Stimulated activated CD8-positive, alpha-beta memory T cell treated with anti-CD3 and anti-CD28 coated beads, Interleukin-7, amount 100 ng/mL, for 48 hours (primary cell): ENCODE data around the gene CKAP2L.
"Not testable (repeated sequence)": the region's sequence is repeated elsewhere in the genome, so short reads cannot be mapped to it uniquely, and the experiment has no call there.

Experiments used
- DNase-seq, 2 donors: peaks; one replicate each; pipeline ENCODE4 v3.0.0-alpha.2; 2020; ENCODE audit warnings: low read depth in 1 of 2; ENCODE audit errors: extremely low read depth in 1 of 2

The CKAP2L gene

GRCh38 chr2:112728378-112729175 is 35.8 kb downstream of the CKAP2L start:
- no peak for DNase-seq

- no peak for DNase-seq
Observed at GRCh38 chr2:112728029-112728362, 36.4 kb downstream of the CKAP2L start.

DNA sequence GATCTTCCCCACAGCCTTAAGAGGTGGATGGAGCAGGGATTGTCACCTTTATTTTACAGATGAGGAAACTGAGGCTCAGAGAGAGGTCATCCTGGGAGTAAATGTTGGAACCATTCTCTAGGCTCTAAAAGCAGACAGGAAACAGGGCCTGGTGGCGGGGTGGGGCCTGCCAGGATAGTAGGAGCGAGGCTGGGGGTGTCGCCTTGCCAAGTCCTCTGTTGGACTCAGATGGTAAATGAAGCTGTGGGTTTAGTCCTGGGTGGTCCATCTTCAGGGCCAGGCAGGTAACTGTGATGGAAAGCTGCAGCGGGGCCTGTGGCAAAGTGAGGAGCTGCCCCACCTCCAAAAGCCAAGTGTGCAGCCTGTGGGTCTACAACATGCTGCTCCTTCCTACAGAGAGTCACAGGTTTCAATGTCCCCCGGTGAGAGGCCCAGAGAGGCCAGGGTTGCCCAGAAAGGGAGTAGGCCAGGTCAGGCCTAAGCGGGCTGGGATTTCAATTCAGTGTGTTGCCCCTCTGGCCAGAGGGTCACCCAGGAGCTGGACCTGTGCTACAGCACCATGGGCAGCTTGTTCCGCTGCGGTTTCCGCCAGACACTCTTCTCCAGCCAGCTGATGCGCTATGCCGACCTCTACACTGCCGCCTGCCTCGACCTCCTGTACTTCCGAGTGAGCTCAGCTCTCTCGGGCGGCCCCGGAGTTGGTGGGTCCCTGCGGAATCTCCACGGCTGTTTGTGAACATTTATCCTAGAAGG is 37.0 kb downstream of the CKAP2L start:
- no peak for DNase-seq

GRCh38 chr2:112726487-112727190 is 37.8 kb downstream of the CKAP2L start:
- peak; percentile 67 to 73 for DNase-seq

DNA sequence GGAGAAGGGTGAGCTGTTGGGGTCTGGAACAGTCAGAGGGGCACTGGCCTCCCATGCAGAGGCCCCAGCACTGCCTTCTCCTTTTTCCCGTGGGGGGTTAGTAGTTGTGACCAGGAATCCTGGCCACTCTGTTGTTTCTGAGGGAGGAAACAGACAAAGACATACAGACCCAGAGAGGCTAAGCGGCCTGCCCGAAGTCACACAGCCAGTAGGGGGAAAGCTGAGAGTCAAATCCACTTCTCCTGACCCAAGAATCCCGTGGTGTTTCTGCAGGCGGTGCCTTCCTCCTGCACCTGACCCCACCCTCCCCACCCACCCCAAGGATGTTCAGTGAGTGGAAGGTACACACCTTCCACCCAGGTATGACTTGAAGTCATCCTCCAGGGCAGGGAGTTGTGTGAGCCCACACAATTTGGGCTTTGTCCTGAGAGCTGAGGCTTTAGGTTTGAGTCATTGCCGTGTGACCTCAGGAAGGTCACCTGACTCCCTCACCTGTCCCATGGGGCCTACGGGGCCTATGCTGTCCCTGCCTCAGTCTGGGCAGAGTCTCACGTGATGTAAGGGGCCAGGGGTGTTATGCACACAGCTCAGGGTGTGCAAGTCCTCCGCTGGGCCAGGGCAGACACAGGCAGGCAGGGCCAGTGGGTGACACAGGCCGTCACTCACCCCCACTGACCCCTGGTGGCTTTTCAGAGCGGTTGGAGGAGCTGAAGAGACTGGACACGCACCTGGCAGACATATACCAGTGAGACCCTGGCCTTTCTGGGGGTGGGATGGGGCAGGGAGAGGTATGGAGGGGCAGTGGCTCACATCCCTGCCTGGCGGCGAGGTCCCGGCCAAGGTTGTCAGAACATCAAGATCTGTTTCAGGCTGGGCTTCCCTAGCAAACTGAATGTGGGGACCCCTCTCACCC is 38.6 kb downstream of the CKAP2L start:
- DNase-seq, result no peak

GRCh38 chr2:112724591-112725525 is 39.6 kb downstream of the CKAP2L start:
- no peak for DNase-seq

DNA sequence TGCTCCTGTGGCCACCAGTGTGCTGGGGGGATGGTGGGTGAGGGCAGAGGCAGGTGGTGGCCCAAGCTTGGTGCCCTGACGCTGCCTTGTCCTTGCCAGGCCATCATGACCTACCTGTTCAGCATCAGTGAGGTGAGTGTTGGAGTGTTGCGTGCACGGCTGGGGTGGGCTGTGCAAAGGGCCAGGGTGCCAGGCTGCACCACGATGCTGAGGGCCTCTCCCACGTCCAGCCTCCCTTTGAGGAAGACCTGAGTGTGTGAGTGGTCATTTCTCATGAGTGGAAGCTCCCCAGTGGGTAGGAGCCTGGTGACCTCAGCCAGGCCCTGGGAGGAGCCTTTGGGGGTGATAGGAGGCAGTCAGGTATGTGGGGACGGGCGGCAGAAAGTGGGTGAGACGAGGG is 40.4 kb downstream of the CKAP2L start:
- DNase-seq, result no peak

DNA sequence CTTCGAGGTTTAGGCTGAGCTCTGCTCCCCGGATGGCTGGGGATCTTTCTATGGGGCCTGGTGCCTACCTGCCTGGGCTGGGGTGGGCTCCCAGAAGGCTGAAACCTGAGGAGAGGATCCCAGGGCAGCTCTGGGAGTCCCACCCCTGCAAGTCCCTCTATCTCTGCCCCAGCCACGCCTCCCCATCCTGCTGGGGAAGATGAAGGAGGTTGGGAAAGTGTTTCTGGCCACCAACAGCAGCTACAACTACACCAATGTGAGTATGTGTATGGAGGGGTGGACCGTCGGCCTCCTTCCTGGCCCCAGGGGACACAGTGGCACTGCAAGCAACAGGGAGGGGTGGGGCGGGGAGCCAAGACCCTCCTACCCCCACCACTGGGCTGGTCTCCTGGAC is 40.9 kb downstream of the CKAP2L start:
- DNase-seq, result no peak

DNA sequence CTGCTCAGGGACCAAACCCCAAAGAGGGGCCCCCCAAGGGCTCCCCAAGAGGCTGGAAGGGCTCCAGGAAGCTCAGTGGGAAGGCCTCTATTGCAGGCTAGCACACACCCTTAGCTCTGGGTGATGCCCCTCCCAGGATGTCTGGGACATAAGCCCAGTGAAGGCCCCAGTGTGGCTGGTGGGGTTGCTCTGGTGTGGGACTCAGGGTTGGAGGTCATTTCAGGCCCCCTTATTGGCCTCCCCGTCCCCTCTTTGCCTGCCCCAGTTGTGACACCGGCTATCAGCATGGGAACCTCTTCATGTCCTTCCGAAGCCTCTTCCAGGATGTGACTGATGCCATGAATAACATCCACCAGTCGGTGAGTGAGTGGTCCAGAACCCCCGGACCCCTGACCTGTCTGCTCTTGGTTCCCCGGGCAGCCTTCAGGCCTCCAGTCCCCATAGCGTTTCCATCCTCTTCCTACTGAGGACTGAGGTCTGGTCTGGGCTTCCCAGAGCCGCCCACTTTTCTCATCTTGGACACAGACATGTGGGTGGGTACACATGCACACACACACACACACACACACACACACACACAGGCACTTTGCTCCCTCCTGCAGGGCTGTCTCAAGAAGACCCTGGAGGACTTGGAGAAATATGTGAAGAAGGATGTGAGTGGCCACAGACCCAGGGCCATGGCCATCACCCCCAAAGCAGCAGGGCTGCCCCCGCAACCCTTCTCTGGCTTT is 41.4 kb downstream of the CKAP2L start:
- no peak for DNase-seq

DNA sequence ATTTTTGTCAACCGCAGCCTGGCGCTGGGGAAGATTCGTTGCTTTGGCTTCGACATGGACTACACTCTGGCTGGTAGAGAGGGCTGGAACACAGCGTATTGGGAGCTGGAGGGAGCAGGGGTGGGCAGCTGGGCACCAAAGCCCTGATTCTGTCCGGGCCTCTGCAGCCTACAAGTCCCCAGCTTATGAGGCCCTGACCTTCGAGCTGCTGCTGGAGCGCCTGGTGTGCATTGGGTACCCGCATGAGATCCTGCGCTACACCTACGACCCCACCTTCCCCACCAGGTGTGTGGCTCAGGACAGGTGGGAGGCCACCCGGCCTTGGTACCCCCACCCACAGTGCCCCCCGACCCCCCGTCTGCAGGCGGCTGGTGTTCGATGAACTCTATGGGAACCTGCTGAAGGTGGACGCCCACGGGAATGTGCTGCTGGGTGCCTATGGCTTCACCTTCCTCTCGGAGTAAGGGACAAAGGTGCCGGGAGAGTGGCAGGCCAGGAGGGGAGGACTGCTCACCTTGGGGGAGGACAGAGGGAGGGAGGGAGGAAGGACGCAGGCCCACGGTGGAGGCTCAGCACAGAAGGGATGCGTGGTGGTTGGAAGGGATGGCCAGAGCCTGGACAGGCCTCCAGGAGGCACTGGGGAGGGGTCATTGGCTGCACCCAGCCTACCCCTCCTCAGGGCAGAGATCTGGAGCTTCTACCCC is 42.4 kb downstream of the CKAP2L start:
- no peak for DNase-seq

DNA sequence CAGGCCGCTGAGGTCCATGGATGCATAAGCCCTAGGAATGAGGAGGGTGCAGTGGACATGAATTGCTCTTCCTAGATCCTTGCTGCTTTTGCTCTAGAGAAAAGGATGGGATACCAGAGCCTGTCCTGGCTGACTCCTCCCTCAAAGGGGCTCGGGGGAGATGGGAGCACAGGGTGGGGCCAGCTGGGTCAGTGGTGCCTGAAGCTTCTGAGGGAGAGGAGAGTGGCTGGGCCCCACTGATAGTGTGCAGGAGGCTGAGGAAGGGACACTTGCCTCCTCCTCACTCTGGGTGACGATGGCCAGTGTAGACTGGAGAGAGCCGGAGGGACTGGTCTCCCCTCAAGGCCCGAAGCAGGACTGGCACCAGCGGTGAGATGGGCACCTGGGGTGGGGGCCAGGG is 43.6 kb downstream of the CKAP2L start, which contains the start of gene NT5DC4:
Gene NT5DC4, plus strand, starts transcription at position 236 of the 400 bp plus-strand sequence. Its CDS starts 60 bp downstream, at position 296.
- no peak for DNase-seq

- no peak for DNase-seq
Observed at GRCh38 chr2:112718863-112719370, 45.5 kb downstream of the CKAP2L start.

DNA sequence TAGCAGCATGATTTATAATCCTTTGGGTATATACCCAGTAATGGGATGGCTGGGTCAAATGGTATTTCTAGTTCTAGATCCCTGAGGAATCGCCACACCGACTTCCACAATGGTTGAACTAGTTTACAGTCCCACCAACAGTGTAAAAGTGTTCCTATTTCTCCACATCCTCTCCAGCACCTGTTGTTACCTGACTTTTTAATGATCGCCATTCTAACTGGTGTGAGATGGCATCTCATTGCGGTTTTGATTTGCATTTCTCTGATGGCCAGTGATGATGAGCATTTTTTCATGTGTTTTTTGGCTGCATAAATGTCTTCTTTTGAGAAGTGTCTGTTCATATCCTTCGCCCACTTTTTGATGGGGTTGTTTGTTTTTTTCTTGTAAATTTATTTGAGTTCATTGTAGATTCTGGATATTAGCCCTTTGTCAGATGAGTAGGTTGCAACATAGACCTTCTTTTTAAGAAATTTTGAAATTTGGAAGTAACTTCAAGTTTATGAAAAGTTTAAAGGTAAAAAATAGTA is 47.5 kb downstream of the CKAP2L start:
- not testable (repeated sequence) for DNase-seq

DNA sequence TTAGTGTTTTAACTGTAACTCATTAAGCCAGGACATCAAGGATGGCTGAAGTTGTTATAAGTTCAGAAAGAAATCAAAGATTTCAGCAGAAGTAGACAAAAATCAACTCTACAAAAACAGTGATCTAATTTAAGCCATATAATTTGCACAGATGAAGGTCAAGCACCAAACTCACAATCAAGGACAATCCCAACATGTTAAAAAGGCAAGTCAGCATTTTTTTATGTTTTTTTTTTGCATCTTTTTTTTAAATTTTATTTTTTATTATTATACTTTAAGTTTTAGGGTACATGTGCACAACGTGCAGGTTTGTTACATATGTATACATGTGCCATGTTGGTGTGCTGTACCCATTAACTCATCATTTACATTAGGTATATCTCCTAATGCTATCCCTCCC is 48.3 kb downstream of the CKAP2L start:
- DNase-seq, result not testable (repeated sequence)

- DNase-seq, result no peak
Observed at GRCh38 chr2:112714836-112715631, 49.4 kb downstream of the CKAP2L start.

GRCh38 chr2:112714331-112714730 is 50.1 kb downstream of the CKAP2L start:
- DNase-seq, result no peak

DNA sequence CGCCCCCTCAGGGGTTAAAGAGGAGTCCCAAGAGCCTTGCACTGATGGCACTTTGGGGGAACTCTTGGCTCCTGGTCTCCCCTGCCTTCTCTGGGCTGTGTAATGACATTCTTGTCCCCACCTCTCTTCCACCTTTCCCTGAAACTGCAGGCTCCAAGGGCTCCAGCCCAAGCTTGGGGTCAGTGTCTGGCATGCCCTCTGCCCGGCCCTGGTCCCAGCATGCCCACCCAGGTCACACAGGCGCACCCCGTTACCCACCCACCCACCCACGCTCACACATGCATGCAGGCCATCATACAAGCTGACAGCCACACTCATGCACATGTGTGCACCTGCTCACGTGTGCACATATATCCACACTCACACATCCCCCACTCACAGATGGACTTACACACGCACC is 50.5 kb downstream of the CKAP2L start:
- no peak for DNase-seq
